Heart left ventricle (tissue), 16 donors: ENCODE measurements around the gene ZFAND4. TPM values are rescaled to one million over a fixed set of nuclear protein-coding genes. Genes with fewer than 3 reads are reported as not detected.

ENCODE experiments used
- ATAC-seq, 4 donors: fragments of 200-7000 bp; cut with Tn5 transposase; one replicate each; pipeline ENCODE4 v1.9.1; 2020 to 2022; ENCODE audit warnings: moderate library complexity in 4 of 4, mild to moderate bottlenecking in 3 of 4, moderate number of reproducible peaks in 1 of 4
- DNase-seq, 5 donors: peaks; one replicate each; pipeline ENCODE4 v3.0.0-alpha.2; 2020
- H3K27ac ChIP-seq, 12 donors: fragments of 200-600 bp; sonication (generic) in 4 of 12; one replicate each; pipeline versions ENCODE4 v1.5.0 to v1.8.0; 2016 to 2022; ENCODE audit warnings: mild to moderate bottlenecking in 2 of 12
- H3K27me3 ChIP-seq, 9 donors: fragments of 200-600 bp; sonication (generic) in 2 of 9; one replicate each; pipeline versions ENCODE4 v1.5.1 to v1.8.0; 2016 to 2022; ENCODE audit warnings: mild to moderate bottlenecking in 3 of 9
- H3K36me3 ChIP-seq, 9 donors: fragments of 200-600 bp; sonication (generic) in 2 of 9; one replicate each; pipeline versions ENCODE4 v1.5.0 to v1.8.0; 2018 to 2022; ENCODE audit warnings: mild to moderate bottlenecking in 2 of 9
- H3K4me1 ChIP-seq, 12 donors: fragments of 200-600 bp; sonication (generic) in 4 of 12; one replicate each; pipeline versions ENCODE4 v1.5.0 to v1.8.0; 2016 to 2022; ENCODE audit warnings: mild to moderate bottlenecking in 3 of 12
- H3K4me3 ChIP-seq, 12 donors: fragments of 200-600 bp; sonication (generic) in 4 of 12; one replicate each; pipeline versions ENCODE4 v1.5.0 to v1.8.0; 2017 to 2022; ENCODE audit warnings: mild to moderate bottlenecking in 9 of 12, moderate library complexity in 4 of 12
- H3K9me3 ChIP-seq, 12 donors: fragments of 200-600 bp; sonication (generic) in 4 of 12; one replicate each; pipeline versions ENCODE4 v1.5.0 to v1.8.0; 2016 to 2022; ENCODE audit warnings: mild to moderate bottlenecking in 1 of 12
- POLR2A ChIP-seq, 2 donors: fragments of 450-650 bp; IDR thresholded peaks; one replicate each; pipeline ENCODE4 v1.6.1; 2017; ENCODE audit warnings: antibody characterized with exemption in 2 of 2, mild to moderate bottlenecking in 2 of 2, moderate library complexity in 2 of 2
- WGBS, 4 donors: extraction: QIAGEN DNeasy Blood & Tissue Kit in 2 of 4; methylation state at CpG; one replicate each; pipeline versions ENCODE4 v1.1.5 to v1.1.7; 2013 to 2018; 5-methylcytosine and 5-hydroxymethylcytosine counted together
- intact Hi-C, 10 donors: fragments of 100-400 bp; cut with DNase I; formaldehyde crosslinking; loops; one replicate each; pipeline versions ENCODE4 v1.11.1 to v1.14.2; 2022
- polyA plus RNA-seq, 2 donors: library from polyadenylated mRNA; stranded (reverse); fragments of 200-250 nt; gene quantifications; one replicate each; pipeline ENCODE4 v1.2.3, GENCODE V29; 2013
- total RNA-seq, 9 donors: library from RNA; depleted of rRNA in 2 of 9; stranded (reverse); fragments of >200 nt in 2 of 9; fragmentation: NEBNext Ultra II Directional in 3 of 9; extraction: Animal tissue kit (Norgen Biotek cat#: 25700) in 3 of 9; gene quantifications; one replicate each; pipeline versions ENCODE4 v1.1.0 to v1.2.4, GENCODE V29; 2016 to 2023
- TF ChIP-seq, protein P1 (sequence below), 12 donors: fragments of 200-600 bp; sonication (generic) in 4 of 12; IDR thresholded peaks; one replicate each; pipeline versions ENCODE4 v1.5.0 to v1.8.0; 2018 to 2022; ENCODE audit warnings: antibody characterized with exemption in 12 of 12, mild to moderate bottlenecking in 5 of 12
- donor health status: ischemic (EF 13 %, LVEDD 7.1; RV severe dilation, severe dysfunction).
- donor health status: healthy with polysubstance abuse.
- donor health status: DM: no; HTN: yes; CAD: no.
- donor health status: DM: no; HTN: no; CAD: no.
- donor health status: ischemic (EF 25% LVEDD 6.9; RV normal size, moderate dysfunction).
- donor health status: ischemic (EF 25% LVEDD 5.7; RV mildly dilated, moderate dysfunction).
- donor health status: healthy.
- donor health status: DM: yes; HTN: yes; CAD: no.
- donor health status: ischemic (EF 35%, LVEDD 5.7; RV mildly dilated, moderate dysfunction).
- donor health status: nonischemic (EF 11% LVEDD 7.7; RV severe dilation, severe dysfunction).
- donor health status: DM: yes; HTN: yes; CAD: no.
- donor health status: PGD.
- donor health status: ischemic (EF 29% LVEDD 5.4; RV normal size, mild dysfunction).
- donor health status: nonischemic (EF 23%, LVEDD 6.1; RV moderate dilation, normal function).

ZFAND4 gene
- total and polyA plus RNA-seq, 11 donors: 3.4 to 15.5 (median 10.4) TPM

DNA sequence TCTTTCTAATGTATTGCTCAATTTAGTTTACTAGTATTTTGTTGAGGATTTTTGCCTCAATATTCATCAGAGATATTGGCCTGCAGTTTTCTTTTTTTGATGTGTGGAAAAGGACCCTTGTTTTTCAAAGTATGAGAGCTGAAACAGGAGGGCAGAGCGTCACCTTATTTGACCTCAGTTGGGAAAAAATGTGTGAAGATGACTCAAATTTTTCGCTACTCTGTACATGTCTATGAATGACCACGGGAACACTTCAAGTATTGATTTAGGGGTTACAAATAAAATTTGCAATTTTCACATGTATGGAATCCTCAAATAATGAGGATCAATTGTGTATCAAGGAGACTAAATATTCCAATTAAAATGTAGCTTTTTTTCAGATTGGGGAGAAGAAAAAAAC, 103.1 kb downstream of the ZFAND4 start:
- Histone ChIP-seq H3K27ac (no peak overlapping the region), H3K27me3 (no peaks in the 10 kb centered on the region), H3K36me3 (no peaks in the 10 kb centered on the region), H3K9me3 (peaks cover 0 to 8% (median 0%) of the 10 kb centered on the region in 12 donors), H3K4me3 (no peak overlapping the region), H3K4me1 (peaks cover 0 to 5% (median 0%) of the 10 kb centered on the region in 12 donors)
- 93 to 98% (median 97%) methylated on average over 3 of the region's 3 CpGs for WGBS, 4 donors
- no peak for TF ChIP-seq POLR2A (IDR thresholded peaks at IDR 0.05)
- TF ChIP-seq, protein P1, sequence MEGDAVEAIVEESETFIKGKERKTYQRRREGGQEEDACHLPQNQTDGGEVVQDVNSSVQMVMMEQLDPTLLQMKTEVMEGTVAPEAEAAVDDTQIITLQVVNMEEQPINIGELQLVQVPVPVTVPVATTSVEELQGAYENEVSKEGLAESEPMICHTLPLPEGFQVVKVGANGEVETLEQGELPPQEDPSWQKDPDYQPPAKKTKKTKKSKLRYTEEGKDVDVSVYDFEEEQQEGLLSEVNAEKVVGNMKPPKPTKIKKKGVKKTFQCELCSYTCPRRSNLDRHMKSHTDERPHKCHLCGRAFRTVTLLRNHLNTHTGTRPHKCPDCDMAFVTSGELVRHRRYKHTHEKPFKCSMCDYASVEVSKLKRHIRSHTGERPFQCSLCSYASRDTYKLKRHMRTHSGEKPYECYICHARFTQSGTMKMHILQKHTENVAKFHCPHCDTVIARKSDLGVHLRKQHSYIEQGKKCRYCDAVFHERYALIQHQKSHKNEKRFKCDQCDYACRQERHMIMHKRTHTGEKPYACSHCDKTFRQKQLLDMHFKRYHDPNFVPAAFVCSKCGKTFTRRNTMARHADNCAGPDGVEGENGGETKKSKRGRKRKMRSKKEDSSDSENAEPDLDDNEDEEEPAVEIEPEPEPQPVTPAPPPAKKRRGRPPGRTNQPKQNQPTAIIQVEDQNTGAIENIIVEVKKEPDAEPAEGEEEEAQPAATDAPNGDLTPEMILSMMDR (IDR thresholded peaks at IDR 0.05): no peak
- ATAC-seq (no peak), DNase-seq (no peak)
- intact Hi-C loops: no loop called here

DNA sequence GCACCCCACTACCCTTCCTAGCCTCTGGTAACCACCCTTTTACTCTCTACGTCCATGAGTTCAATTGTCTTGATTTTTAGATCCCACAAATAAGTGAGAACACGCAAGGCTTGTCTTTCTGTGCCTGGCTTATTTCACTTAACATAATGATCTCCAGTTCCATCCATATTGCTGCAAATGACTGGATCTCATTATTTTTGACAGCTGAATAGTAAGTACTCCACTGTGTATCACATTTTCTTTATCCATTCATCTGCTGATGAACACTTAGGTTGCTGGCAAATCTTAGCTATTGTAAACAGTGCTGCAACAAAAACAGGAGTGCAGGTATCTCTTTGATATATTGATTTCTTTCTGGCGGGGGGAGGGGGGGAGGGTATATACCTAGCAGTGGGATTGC, 106.2 kb downstream of the ZFAND4 start:
- Histone ChIP-seq H3K4me3 (no peak overlapping the region), H3K4me1 (peaks cover 0 to 6% (median 0%) of the 10 kb centered on the region in 12 donors), H3K27me3 (no peaks in the 10 kb centered on the region), H3K36me3 (no peaks in the 10 kb centered on the region), H3K27ac (no peak overlapping the region), H3K9me3 (peaks cover 0 to 8% (median 0%) of the 10 kb centered on the region in 12 donors)
- no peak for ATAC-seq
- intact Hi-C loops: no loop called here
- no peak for TF ChIP-seq POLR2A (IDR thresholded peaks at IDR 0.05)
- TF ChIP-seq, protein P1 (IDR thresholded peaks at IDR 0.05): no peak
- no peak for DNase-seq
- 90 to 96% (median 95%) methylated on average over 3 of the region's 3 CpGs for whole genome bisulfite sequencing, 4 donors

Other genes with a start within 250 kb of the ZFAND4 start
- 10 to 100 TPM; 20.1 to 36.5 (median 23.6) TPM for gene WASHC2C, start 54.5 kb upstream of the ZFAND4 start, total RNA-seq
- 10 to 100 TPM; 10.2 to 15.3 TPM for gene WASHC2C, start 54.5 kb upstream of the ZFAND4 start, polyA plus RNA-seq
- 10 to 100 TPM in 2 of 9 donors, 1 to 10 TPM in 7; 2.5 to 12.0 (median 6.2) TPM for gene AGAP4, start 174.7 kb upstream of the ZFAND4 start, total RNA-seq
- 10 to 100 TPM in 1 of 2 donors, 1 to 10 TPM in 1; 4.2 to 10.5 TPM for gene AGAP4, start 174.7 kb upstream of the ZFAND4 start, polyA plus RNA-seq